TTC549 (cell line): ENCODE measurements around the gene SCGB1D1.

Experiments used
- FAIRE-seq: peaks from 2 replicates; lab custom pipeline; 2012; peaks lifted over from hg19 to GRCh38; lab: Jason Lieb, UNC

Gene SCGB1D1, protein sequence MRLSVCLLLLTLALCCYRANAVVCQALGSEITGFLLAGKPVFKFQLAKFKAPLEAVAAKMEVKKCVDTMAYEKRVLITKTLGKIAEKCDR

DNA sequence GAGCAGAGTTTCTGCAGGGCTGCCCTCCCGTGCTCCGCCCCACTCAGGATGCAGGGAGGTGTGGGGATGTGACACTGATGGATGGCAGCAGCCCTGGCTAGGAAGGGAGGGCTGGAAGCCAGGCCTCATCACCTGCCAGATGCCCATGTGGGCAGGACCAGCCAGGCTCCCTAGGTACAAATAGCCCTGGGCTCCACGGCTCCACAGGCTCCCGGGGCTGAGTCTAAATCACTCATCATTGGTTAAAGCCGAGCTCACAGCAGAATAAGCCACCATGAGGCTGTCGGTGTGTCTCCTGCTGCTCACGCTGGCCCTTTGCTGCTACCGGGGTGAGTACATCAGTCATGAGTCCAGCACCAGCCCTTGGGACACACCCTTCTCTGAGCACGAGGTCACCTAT, at the start of gene SCGB1D1:
TSS of gene SCGB1D1 (plus strand) at position 206 of the 400 bp plus-strand sequence. CDS start at position 275, 69 bp downstream.
- no peak for FAIRE-seq

DNA sequence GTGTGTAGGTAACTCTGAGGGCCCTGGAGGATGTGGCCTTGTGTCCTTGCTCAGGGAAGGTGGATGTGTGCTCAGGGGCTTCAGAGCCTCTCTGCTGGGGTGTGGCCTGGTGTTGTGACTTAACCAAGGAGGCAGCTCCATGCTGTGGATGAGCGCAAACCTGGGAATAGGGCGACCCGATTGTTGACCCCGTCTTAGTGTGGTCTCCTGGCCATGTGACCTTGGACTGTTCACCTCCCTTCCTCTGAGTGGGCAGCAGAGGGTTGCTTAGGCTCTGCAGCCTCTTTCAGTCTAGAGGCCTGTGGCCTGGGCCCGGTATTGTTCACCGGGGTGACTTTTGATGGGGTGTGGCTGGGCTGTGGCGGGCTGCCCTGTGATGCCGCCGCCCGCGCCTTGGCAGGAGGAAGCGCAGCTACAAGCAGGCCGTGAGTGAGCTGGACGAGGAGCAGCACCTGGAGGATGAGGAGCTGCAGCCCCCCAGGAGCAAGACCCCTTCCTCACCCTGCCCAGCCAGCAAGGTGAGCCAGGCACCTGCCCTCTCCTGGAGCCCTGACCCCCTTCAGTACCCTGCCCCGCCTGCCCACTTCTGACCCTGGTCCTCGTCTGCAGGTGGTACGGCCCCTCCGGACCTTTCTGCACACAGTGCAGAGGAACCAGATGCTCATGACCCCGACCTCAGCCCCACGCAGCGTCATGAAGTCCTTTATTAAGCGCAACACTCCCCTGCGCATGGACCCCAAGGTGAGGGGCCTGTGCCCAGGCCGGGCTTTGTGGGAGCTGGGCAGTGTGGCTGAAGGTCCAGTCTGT, 49.5 kb upstream of the SCGB1D1 start:
- FAIRE-seq, result no peak

DNA sequence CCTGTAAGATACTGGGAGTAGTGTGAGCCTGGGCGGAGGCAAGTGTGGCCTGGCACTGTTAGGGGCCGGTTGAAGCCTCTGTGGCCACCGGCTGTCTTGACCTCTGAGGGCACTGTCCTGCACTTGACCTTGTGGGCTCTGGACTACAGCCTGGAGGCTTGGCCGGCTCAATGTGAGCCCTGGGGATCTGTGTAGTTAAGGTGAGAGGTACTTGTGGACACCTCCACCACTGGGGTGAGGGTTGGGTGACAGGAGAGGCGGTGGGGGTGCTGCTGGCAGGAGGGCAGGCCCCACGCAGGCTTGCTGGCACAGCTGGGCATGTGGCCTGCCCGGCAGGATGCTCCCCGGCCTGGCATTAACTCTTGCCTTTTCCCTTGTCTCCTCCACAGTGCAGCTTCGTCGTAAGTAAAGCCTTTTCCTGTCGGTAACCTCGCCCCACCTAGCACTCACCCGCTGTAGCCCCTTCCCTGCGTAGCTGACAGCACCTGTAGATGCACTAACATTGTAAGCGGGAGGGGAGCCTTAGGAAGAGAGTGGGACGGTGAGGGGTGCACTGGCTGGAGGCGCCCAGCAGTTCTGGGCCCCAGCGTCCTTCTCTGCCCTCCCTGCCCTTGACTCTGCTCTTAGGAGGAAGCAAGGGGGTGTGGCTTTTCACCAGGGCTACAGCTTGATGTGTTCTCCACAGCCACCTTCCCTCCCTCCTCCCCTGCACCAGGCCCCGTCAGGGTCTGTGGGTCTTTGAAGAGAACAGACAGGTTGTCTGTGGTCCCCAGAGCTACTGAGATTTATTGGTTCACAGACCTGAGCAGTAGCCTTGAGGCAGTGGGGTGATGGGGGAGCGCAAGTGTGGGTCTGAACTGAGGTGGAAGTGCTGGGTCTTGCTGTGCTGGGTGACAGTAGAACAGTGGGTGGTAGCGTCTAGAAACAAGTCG, 48.6 kb upstream of the SCGB1D1 start:
- no peak for FAIRE-seq

DNA sequence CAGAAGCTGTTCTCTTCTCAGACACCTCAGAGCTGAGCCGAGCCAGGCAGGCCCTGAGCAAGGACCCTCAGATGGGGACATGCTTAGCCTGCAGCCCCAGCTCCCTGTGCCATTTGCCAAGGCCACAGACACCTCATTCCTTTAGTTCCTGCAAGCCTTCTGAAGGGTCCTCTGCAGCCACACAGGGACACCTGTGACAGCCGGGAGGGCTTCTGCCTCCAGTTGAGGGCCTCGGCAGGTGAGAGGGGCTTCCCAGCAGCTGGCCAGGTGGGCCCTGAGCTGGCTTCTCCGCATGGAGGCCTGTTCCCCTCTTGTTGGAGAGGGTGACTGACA, 48.0 kb upstream of the SCGB1D1 start:
- no peak for FAIRE-seq

DNA sequence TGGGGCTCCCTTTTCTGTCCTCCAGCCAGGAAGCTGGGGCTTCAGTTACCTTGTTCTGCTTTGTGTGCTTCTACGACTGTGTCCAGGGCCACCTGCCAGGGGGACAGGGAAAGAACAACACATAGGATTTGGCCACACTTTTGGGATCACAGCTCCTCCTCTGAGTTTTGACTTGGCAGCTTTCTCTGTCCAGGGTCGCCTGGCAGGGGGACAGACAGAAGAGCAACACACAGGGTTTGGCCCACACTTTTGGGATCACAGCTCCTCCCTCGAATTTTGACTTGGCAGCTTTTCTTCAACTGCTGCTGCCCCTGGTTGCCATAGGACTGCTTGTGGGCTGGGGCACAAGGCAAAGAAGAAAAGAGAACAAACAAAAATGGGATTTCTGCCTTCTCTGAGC, 47.1 kb upstream of the SCGB1D1 start:
- no peak for FAIRE-seq

DNA sequence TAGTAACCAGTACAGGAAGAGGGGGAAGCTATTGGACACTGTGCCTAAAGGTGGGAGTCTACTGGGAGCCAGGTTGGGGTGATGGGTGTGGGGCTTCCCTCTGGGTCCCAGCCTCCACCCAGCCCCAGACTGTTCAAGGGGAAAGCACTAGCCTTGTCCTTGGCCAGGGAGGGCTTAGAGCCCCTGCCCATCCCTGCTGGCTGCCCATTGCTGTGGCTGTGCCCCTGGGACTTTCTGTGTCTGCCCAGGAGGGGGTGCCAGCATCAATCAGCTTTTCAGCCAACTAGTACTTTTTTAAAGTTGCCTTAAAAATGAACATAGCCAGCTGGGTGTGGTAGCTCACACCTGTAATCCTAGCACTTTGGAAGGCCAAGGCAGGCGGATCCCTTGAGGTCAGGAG, 46.3 kb upstream of the SCGB1D1 start:
- no peak for FAIRE-seq

DNA sequence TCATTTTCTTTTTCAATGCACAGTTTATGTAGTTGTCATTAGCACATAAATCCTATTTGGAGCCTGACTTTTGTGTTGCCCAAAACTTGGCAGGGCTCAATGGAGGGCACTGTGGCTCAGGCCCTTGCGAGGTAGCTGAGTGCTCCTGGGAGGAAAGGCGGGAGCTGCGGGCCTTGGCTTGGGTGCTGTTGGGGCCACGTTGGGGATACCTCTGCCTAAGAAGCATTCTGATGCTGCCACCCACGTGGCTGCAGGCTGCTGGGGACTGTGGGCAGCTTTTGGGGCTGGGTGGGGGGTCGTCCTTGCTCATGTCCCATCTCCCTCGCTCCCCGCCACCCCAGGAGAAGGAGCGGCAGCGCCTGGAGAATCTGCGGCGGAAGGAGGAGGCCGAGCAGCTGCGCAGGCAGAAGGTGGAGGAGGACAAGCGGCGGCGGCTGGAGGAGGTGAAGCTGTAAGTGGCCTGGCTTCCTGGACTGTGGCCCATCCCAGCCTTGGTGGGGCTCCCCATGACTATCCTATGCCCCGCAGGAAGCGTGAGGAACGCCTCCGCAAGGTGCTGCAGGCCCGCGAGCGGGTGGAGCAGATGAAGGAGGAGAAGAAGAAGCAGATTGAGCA, 45.3 kb upstream of the SCGB1D1 start:
- no peak for FAIRE-seq

DNA sequence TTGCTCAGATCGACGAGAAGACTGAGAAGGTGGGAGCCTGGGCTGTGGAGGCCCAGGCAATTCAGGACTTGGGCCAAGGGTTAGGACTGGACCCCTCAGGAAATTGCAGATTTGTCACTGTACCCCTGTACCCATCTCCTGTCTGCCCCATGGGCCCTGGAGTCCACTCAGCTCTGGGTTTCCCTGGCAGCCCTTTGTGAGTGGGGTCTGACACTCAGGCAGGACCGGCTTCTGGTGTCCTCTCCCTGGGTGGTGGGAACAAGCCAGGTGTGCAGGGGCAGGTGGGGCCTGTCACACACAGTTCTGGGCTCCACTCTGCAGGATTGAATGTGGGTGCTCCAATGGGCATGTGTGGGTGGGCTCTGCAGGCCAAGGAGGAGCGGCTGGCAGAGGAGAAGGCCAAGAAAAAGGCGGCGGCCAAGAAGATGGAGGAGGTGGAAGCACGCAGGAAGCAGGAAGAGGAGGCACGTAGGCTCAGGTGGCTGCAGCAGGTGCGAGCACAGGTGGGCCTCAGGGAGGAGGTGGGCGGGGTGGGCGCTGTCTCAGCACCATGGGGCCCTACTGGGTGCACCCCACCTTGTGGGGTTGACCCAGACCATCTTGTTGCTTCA, 44.6 kb upstream of the SCGB1D1 start:
- FAIRE-seq, result no peak

DNA sequence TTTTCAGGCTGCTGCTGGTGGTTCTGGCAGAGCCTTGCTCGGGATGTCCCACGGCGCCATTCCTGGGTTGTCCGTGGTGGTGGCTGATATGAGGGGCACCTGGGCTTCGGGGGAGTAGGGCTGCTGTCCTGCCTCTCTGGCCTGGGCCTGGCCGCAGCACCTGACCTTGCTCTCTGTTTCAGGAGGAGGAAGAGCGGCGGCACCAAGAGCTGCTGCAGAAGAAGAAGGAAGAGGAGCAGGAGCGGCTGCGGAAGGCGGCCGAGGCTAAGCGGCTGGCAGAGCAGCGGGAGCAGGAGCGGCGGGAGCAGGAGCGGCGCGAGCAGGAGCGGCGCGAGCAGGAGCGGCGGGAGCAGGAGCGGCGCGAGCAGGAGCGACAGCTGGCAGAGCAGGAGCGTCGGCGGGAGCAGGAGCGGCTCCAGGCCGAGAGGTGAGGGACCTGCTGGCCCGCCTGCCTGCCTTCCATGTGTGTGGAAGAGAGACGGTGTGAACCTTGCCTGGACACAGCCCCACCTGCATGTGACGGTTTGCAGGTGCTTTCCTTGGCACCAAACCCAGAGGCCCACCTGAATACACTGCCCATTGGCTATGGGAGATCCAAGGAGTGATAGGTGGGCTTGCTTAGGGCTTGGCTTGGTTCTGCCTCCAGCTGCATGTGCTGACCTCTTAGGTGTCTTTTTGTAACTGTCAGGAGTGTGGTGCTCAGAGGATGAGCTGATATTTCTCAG, 43.4 kb upstream of the SCGB1D1 start:
- no peak for FAIRE-seq

DNA sequence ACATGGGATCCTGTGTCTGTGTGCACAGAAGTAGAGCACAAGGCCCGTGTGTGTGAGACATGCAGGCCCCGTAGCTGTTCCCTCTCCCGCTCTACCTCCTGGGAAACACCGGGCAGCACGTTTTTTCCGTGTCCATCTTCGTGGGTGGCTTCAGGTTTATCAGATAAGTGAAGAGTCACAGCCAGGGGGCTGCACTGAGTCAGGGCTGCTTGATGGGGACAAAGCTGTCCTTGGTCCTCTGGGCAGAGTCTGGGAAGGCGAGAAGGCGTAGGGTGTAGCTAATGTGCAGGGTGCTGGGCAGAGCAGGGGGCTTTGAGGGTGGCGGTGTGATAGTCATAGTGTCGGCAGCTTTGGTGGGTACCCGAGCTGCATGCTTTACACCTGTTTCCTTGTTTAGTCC, 42.5 kb upstream of the SCGB1D1 start:
- no peak for FAIRE-seq

DNA sequence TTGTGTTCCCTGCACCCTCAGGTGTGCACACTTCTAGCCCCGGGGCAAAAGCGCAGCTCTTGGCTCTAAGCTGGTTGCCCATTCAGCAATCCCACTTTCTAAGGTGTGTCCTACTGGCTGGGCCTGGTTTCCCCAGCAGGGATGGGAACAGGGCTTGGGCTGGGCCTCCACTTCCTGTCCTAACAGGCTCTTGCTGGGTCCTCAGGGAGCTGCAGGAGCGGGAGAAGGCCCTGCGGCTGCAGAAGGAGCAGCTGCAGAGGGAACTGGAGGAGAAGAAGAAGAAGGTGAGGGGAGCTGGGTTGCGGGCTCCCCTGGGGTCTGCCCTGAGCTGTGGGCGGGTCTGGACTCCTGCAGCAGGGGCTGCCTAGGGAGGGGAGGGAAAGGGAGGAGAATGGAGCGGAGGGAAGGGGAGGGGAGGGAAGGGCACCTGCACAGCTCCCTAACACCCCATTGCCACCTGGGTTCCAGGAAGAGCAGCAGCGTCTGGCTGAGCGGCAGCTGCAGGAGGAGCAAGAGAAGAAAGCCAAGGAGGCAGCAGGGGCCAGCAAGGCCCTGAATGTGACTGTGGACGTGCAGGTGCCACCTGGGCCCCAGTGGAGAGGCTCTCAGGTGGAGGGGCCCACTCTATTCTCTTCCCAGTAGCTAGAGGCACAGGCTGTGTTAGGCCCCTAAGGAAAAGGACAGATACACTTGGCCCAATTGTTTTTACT, 41.6 kb upstream of the SCGB1D1 start:
- no peak for FAIRE-seq

DNA sequence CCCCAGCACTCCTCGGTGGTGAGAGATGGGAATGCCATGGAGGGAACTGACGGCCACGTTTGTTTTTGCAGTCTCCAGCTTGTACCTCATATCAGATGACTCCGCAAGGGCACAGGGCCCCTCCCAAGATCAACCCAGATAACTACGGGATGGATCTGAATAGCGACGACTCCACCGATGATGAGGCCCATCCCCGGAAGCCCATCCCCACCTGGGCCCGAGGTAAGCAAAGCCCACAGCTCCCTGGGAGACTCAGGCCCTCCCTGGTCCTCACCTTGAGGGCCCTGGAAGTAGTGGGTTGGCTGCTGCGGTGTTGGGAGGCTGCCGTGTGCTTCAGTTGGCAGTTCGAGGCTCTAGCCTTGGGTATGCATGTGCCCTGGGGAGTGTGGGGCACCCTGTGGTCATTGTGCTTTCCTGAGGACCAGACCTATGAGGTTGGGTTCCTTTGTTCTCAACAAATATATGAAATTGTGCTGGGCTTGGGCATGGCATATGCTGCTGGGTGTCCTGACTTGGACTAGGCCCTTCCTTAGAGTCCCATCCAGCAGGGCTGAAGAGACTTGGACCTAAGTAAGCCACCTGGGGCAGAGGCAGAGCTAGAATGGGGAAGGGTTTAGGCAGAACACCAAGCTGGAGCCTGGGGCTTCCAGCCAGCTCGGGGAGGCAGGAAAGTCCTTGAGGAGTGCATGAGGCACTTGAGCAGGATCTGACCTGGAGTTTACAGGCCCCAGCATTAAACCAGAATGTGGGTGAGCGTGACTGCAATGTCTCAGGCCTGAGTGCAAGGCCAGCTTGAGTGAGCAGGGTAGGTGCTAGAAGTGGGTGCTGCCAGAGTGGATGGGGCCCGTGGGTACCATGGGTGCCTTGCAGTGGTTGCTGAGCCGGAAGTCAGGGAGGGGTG, 39.8 kb upstream of the SCGB1D1 start:
- no peak for FAIRE-seq

DNA sequence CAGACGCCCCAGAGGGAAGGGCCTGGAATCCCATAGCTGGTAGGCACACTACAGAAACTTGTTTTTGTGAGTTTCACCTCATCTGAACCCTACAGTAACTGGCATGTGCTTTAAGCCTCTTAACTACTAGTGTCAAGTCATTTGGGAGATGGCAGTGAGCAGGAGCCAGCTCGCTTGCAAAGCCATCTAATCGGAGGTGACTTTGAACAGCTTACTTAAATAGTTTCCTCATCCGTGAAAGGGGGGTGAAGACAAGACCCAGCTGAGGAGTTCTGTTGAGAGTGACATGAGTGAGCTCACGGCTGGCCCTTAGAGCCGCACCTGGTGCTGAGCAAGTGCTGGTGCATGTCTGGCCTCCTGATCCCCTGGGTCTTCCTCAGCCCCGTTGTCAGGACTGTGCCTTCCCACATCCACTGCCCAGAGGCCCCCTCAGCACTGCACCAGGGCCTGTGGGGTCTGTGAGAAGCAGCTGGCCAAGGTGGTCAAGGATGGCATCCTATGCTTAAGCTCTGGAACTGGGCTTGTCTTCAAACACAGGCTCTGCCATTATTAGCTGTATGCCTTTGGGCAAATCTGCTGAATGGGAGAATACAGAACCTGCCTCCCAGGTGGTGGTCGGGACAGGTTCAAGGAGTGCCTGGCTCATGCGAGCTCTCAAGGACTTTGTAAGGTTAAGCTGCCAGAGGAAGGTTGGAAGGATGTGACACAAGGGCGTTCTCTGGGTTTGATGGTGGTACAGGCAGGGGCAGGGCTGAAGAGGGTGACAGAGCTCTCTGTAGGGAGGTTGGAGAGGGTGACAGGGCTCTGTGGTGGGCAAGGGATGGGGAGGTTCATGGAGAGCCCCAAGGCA, 38.9 kb upstream of the SCGB1D1 start:
- no peak for FAIRE-seq

DNA sequence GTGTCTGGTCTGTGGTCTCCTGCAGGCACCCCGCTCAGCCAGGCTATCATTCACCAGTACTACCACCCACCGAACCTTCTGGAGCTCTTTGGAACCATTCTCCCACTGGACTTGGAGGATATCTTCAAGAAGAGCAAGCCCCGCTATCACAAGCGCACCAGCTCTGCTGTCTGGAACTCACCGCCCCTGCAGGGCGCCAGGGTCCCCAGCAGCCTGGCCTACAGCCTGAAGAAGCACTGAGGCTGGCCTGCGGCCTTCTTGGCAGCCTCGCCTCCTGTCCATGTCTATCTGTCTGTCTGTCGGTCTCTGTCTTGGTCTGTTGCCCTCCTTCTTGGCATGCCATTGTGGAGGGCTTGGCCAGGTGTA, 38.3 kb upstream of the SCGB1D1 start:
- FAIRE-seq, result no peak

DNA sequence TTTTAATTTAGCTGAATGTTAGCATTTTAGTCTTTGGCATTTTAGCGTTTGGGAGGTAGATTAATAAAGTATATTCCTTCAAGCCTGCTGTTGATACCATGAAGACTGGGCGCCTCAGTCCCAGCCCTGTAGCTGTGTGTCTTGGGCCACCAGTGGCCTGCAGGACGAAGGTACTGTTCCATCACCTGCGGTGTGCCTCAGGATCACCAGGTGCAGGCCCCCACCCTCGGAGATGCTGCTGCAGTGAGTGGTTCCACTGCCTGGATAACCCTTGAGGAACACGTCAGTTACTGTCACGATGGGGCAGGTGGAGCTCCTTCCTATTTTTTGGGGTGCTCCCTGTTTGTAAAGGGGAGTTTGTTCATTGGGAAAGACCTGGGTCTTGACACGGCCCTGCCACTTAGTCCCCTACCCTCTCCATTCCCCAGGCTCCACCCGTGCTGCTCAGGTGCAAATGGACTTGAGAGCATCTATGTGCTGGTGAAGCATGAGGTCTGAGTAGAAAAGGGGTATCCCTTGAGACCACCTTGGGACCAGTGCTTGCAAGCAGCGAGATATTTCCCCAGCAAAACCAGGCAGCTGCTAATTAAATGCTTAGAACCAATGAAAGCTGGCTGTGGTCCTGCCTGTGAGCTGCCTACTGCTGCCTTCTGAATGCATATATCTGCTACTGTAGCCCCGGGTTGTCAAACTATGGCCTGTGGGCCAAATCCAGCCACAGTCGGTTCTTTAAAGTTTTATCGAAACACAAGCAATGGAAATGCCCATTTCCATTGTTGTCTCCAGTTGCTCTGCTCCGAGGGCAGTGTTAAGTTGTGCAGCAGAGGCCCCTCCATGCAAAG, 37.5 kb upstream of the SCGB1D1 start:
- FAIRE-seq, result no peak

DNA sequence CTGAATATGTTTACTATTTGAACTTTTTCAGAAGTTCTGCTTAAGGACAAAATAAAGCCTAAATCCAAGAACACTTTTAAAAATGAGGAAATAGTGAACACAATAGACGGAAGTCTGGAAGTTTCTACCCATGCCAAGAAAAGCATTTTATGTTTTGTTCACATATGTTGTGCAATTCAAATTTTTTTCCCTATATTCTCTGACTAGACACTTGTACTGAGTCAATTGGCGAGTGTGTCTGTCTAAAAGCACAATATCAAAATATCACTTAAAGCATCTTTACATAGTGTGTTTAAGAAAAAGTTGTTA, 37.0 kb upstream of the SCGB1D1 start:
- no peak for FAIRE-seq

DNA sequence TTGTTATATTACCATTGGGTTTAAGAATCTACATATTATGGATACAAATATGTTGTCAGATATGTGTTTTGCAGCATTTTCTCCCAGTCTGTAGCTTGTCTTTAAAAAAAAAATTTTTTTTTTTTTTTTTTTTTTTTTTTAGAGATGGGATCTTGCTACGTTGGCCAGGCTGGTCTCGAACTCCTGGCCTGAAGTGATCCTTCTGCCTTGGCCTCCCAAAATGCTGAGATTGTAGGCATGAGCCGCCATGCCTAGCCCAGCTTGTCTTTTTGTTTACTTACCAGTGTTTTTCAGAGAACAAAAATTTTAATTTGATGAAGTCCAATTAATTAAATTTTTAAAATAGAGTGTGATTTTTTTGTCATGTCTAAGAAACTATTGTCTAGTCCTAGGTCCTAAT, 36.4 kb upstream of the SCGB1D1 start:
- FAIRE-seq, result no peak

DNA sequence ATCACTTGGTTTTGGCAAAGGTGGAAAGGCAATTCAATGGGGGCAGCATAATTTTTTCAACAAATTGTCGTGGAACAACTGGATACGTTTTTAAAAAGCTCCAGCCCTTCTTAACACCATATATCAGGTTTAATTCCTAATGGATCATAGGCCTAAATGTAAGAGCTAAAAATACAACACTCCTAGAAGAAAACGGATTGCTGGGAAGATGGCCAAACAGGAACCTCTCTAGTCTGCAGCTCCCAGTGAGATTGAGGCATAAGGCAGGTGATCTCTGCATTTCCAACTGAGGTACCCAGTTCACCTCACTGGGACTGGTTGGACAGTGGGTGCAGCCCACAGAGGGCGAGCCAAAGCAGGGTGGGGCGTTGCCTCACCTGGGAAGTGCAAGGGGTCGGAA, 32.4 kb upstream of the SCGB1D1 start:
- no peak for FAIRE-seq
